ENCODE measurements around the gene AK5.

Gene AK5

GRCh38 chr1:77375990-77376389, 94.2 kb downstream of the AK5 start:
- no peaks in the 10 kb centered on the region for H3K9me3 ChIP-seq (ENCODE audit: control insufficient read depth, low read length)
- no peaks in the 10 kb centered on the region for H3K4me1 ChIP-seq (ENCODE audit: control insufficient read depth, insufficient read depth, low read length, poor library complexity, severe bottlenecking)
- WGBS, 2 experiments (ENCODE audit: insufficient coverage in 2 of 2) = 80% methylated on average over 1 of the region's 4 CpGs; no CpG with 5 or more reads in 1 of the 2 experiments
- H3K36me3 ChIP-seq (ENCODE audit: control insufficient read depth, insufficient read depth, low read length) = no peaks in the 10 kb centered on the region
- H3K27ac ChIP-seq (ENCODE audit: low read depth, low read length, severe bottlenecking) = no peak overlapping the region
- H3K4me3 ChIP-seq (ENCODE audit: extremely low read depth, insufficient read depth, low read length, poor library complexity, severe bottlenecking) = no peak overlapping the region

GRCh38 chr1:77378723-77379535, 97.1 kb downstream of the AK5 start:
- Histone ChIP-seq H3K4me3 (ENCODE audit: extremely low read depth, insufficient read depth, low read length, poor library complexity, severe bottlenecking) (no peak overlapping the region), H3K36me3 (ENCODE audit: control insufficient read depth, insufficient read depth, low read length) (no peaks in the 10 kb centered on the region), H3K4me1 (ENCODE audit: control insufficient read depth, insufficient read depth, low read length, poor library complexity, severe bottlenecking) (no peaks in the 10 kb centered on the region), H3K27ac (ENCODE audit: low read depth, low read length, severe bottlenecking) (no peak overlapping the region), H3K9me3 (ENCODE audit: control insufficient read depth, low read length) (no peaks in the 10 kb centered on the region)
- WGBS, 2 experiments (ENCODE audit: insufficient coverage in 2 of 2) = 79 to 84% methylated on average over 4 to 5 of the region's 6 CpGs

GRCh38 chr1:77382366-77382765, 100.5 kb downstream of the AK5 start:
- no peaks in the 10 kb centered on the region for H3K9me3 ChIP-seq (ENCODE audit: control insufficient read depth, low read length)
- H3K36me3 ChIP-seq (ENCODE audit: control insufficient read depth, insufficient read depth, low read length) = no peaks in the 10 kb centered on the region
- H3K4me3 ChIP-seq (ENCODE audit: extremely low read depth, insufficient read depth, low read length, poor library complexity, severe bottlenecking) = no peak overlapping the region
- H3K4me1 ChIP-seq (ENCODE audit: control insufficient read depth, insufficient read depth, low read length, poor library complexity, severe bottlenecking) = no peaks in the 10 kb centered on the region
- WGBS, 2 experiments (ENCODE audit: insufficient coverage in 2 of 2) = 86 to 100% methylated on average over 1 of the region's 3 CpGs
- H3K27ac ChIP-seq (ENCODE audit: low read depth, low read length, severe bottlenecking) = no peak overlapping the region

GRCh38 chr1:77383236-77383635, 101.4 kb downstream of the AK5 start:
- WGBS, 2 experiments (ENCODE audit: insufficient coverage in 2 of 2) = no CpG with 5 or more reads among the region's 1 CpG
- no peak overlapping the region for H3K4me3 ChIP-seq (ENCODE audit: extremely low read depth, insufficient read depth, low read length, poor library complexity, severe bottlenecking)

GRCh38 chr1:77385551-77385950, 103.7 kb downstream of the AK5 start:
- no peak overlapping the region for H3K27ac ChIP-seq (ENCODE audit: low read depth, low read length, severe bottlenecking)
- H3K4me1 ChIP-seq (ENCODE audit: control insufficient read depth, insufficient read depth, low read length, poor library complexity, severe bottlenecking) = no peaks in the 10 kb centered on the region
- no peak overlapping the region for H3K4me3 ChIP-seq (ENCODE audit: extremely low read depth, insufficient read depth, low read length, poor library complexity, severe bottlenecking)
- WGBS, 2 experiments (ENCODE audit: insufficient coverage in 2 of 2) = 100% methylated on average over 1 of the region's 3 CpGs; no CpG with 5 or more reads in 1 of the 2 experiments
- H3K36me3 ChIP-seq (ENCODE audit: control insufficient read depth, insufficient read depth, low read length) = no peaks in the 10 kb centered on the region
- H3K9me3 ChIP-seq (ENCODE audit: control insufficient read depth, low read length) = no peaks in the 10 kb centered on the region

More at GRCh38 chr1:77383236-77383635, 101.4 kb downstream of the AK5 start:
- H3K36me3 ChIP-seq (ENCODE audit: control insufficient read depth, insufficient read depth, low read length) = no peaks in the 10 kb centered on the region
- H3K27ac ChIP-seq (ENCODE audit: low read depth, low read length, severe bottlenecking) = no peak overlapping the region
- no peaks in the 10 kb centered on the region for H3K9me3 ChIP-seq (ENCODE audit: control insufficient read depth, low read length)
- no peaks in the 10 kb centered on the region for H3K4me1 ChIP-seq (ENCODE audit: control insufficient read depth, insufficient read depth, low read length, poor library complexity, severe bottlenecking)

DNA sequence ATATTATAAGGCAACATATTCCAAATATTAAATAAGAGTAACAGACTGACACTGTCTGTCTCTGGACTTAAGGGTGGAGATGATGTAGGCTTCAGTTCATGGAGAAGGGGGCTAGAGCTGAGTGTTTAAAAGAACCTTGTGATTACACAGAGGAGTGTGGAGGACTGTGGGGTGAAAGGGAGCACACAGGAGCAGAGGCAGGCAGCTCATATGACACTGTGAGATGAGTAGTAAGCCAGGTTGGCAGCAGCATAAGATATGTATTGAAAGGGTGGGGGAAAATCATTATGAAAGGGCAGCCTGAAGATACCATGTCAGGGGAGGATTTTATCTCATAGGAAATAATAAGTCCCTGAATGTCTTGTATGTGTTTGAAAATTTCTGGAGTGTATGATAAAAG, 104.5 kb downstream of the AK5 start:
- Histone ChIP-seq H3K4me1 (ENCODE audit: control insufficient read depth, insufficient read depth, low read length, poor library complexity, severe bottlenecking) (no peaks in the 10 kb centered on the region), H3K9me3 (ENCODE audit: control insufficient read depth, low read length) (no peaks in the 10 kb centered on the region), H3K27ac (ENCODE audit: low read depth, low read length, severe bottlenecking) (no peak overlapping the region), H3K4me3 (ENCODE audit: extremely low read depth, insufficient read depth, low read length, poor library complexity, severe bottlenecking) (no peak overlapping the region), H3K36me3 (ENCODE audit: control insufficient read depth, insufficient read depth, low read length) (no peaks in the 10 kb centered on the region)

GRCh38 chr1:77387553-77387952, 105.7 kb downstream of the AK5 start:
- no peaks in the 10 kb centered on the region for H3K9me3 ChIP-seq (ENCODE audit: control insufficient read depth, low read length)
- no peaks in the 10 kb centered on the region for H3K4me1 ChIP-seq (ENCODE audit: control insufficient read depth, insufficient read depth, low read length, poor library complexity, severe bottlenecking)
- no peaks in the 10 kb centered on the region for H3K36me3 ChIP-seq (ENCODE audit: control insufficient read depth, insufficient read depth, low read length)
- 71 to 100% methylated on average over 1 of the region's 1 CpG for WGBS, 2 experiments (ENCODE audit: insufficient coverage in 2 of 2)
- H3K4me3 ChIP-seq (ENCODE audit: extremely low read depth, insufficient read depth, low read length, poor library complexity, severe bottlenecking) = no peak overlapping the region
- no peak overlapping the region for H3K27ac ChIP-seq (ENCODE audit: low read depth, low read length, severe bottlenecking)

GRCh38 chr1:77388661-77389060, 106.8 kb downstream of the AK5 start:
- Histone ChIP-seq H3K9me3 (ENCODE audit: control insufficient read depth, low read length) (no peaks in the 10 kb centered on the region), H3K27ac (ENCODE audit: low read depth, low read length, severe bottlenecking) (no peak overlapping the region)
- WGBS, 2 experiments (ENCODE audit: insufficient coverage in 2 of 2) = 94 to 96% methylated on average over 3 of the region's 3 CpGs

DNA sequence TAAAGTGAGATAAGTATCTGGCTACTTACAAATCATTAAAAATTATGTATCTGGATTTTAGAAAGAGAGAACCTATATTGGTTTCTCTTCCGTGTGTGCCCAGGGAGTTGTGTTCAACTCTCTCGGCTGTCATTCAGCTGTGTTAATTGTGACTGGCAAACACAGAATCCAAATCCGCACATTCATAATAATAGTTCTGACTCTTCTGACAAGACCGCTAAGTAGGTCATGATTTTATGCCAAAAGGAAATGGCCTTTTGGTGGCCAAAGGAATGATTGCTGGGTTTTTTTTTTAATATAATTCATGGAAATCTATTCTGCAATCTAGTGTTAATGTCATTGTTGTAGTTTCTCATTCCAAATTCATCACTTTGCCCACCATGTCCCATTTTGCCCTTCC, 110.7 kb downstream of the AK5 start:
- peaks cover 6% of the 10 kb centered on the region for H3K4me1 ChIP-seq (ENCODE audit: control insufficient read depth, insufficient read depth, low read length, poor library complexity, severe bottlenecking)
- no peaks in the 10 kb centered on the region for H3K36me3 ChIP-seq (ENCODE audit: control insufficient read depth, insufficient read depth, low read length)
- H3K27ac ChIP-seq (ENCODE audit: low read depth, low read length, severe bottlenecking) = no peak overlapping the region
- H3K9me3 ChIP-seq (ENCODE audit: control insufficient read depth, low read length) = no peaks in the 10 kb centered on the region
- no peak overlapping the region for H3K4me3 ChIP-seq (ENCODE audit: extremely low read depth, insufficient read depth, low read length, poor library complexity, severe bottlenecking)
- 100% methylated on average over 1 of the region's 4 CpGs; no CpG with 5 or more reads in 1 of the 2 experiments for WGBS, 2 experiments (ENCODE audit: insufficient coverage in 2 of 2)

More at GRCh38 chr1:77388661-77389060, 106.8 kb downstream of the AK5 start:
- no peaks in the 10 kb centered on the region for H3K36me3 ChIP-seq (ENCODE audit: control insufficient read depth, insufficient read depth, low read length)
- no peaks in the 10 kb centered on the region for H3K4me1 ChIP-seq (ENCODE audit: control insufficient read depth, insufficient read depth, low read length, poor library complexity, severe bottlenecking)
- H3K4me3 ChIP-seq (ENCODE audit: extremely low read depth, insufficient read depth, low read length, poor library complexity, severe bottlenecking) = no peak overlapping the region

- H3K36me3 ChIP-seq (ENCODE audit: control insufficient read depth, insufficient read depth, low read length) = no peaks in the 10 kb centered on the region
- no peak overlapping the region for H3K4me3 ChIP-seq (ENCODE audit: extremely low read depth, insufficient read depth, low read length, poor library complexity, severe bottlenecking)
- WGBS, 2 experiments (ENCODE audit: insufficient coverage in 2 of 2) = no CpG with 5 or more reads among the region's 2 CpGs
- H3K4me1 ChIP-seq (ENCODE audit: control insufficient read depth, insufficient read depth, low read length, poor library complexity, severe bottlenecking) = peaks cover 6% of the 10 kb centered on the region
- no peak overlapping the region for H3K27ac ChIP-seq (ENCODE audit: low read depth, low read length, severe bottlenecking)
- no peaks in the 10 kb centered on the region for H3K9me3 ChIP-seq (ENCODE audit: control insufficient read depth, low read length)
These were observed 112.3 kb downstream of the AK5 start for GRCh38 chr1:77394166-77394565.

- Histone ChIP-seq H3K27ac (ENCODE audit: low read depth, low read length, severe bottlenecking) (no peak overlapping the region), H3K4me1 (ENCODE audit: control insufficient read depth, insufficient read depth, low read length, poor library complexity, severe bottlenecking) (peaks cover 8% of the 10 kb centered on the region), H3K4me3 (ENCODE audit: extremely low read depth, insufficient read depth, low read length, poor library complexity, severe bottlenecking) (no peak overlapping the region), H3K36me3 (ENCODE audit: control insufficient read depth, insufficient read depth, low read length) (no peaks in the 10 kb centered on the region), H3K9me3 (ENCODE audit: control insufficient read depth, low read length) (no peaks in the 10 kb centered on the region)
These were observed 113.2 kb downstream of the AK5 start for GRCh38 chr1:77395051-77395450.

Data from mesodermal cell (in vitro differentiated cells).